Activated T-helper 1 cell treated with anti-CD3 and anti-CD28 coated beads, Interleukin-12 subunit alpha, Interleukin-12 subunit beta, Interleukin-2, Interleukin-4 antibody, amounts not matched to agents 30 ng/mL and 10 ng/mL and 1 ng/mL, durations not matched to agents 14 hours and 24 hours and 36 hours (primary cell): Measurements from ENCODE around the gene POU2AF3. TPM values are rescaled to one million over a fixed set of nuclear protein-coding genes. Genes with fewer than 3 reads are reported as not detected.

Experiments
- DNase-seq: peaks from one replicate; pipeline ENCODE4 v3.0.0; 2021; ENCODE audit warnings: low spot score
- H3K27ac Mint-ChIP-seq: one replicate; pipeline ENCODE4 v1.8.0; 2021; ENCODE audit warnings: mild to moderate bottlenecking, mixed read lengths
- H3K27me3 Mint-ChIP-seq: one replicate; pipeline ENCODE4 v1.8.0; 2022; ENCODE audit warnings: mild to moderate bottlenecking, moderate library complexity, mixed read lengths; ENCODE audit not compliant: insufficient read depth
- H3K36me3 Mint-ChIP-seq: one replicate; pipeline ENCODE4 v1.8.0; 2021; ENCODE audit warnings: low read depth, mixed read lengths
- H3K4me1 Mint-ChIP-seq: one replicate; pipeline ENCODE4 v1.8.0; 2021; ENCODE audit warnings: low read depth, mixed read lengths
- H3K4me3 Mint-ChIP-seq: one replicate; pipeline ENCODE4 v1.8.0; 2021; ENCODE audit warnings: mild to moderate bottlenecking, moderate library complexity, mixed read lengths
- H3K9me3 Mint-ChIP-seq: one replicate; pipeline ENCODE4 v1.8.0; 2021; ENCODE audit warnings: mixed read lengths
- intact Hi-C: fragments of 100-400 bp; cut with micrococcal nuclease; formaldehyde crosslinking; loops from one replicate; pipeline ENCODE4 v1.15.1; 2024
- total RNA-seq: library from RNA; stranded (reverse); gene quantifications from 2 replicates; pipeline ENCODE4 v1.2.3, GENCODE V29; 2022

Gene POU2AF3
- total RNA-seq, 1 donor from 2014 or later = 0.21 TPM

DNA sequence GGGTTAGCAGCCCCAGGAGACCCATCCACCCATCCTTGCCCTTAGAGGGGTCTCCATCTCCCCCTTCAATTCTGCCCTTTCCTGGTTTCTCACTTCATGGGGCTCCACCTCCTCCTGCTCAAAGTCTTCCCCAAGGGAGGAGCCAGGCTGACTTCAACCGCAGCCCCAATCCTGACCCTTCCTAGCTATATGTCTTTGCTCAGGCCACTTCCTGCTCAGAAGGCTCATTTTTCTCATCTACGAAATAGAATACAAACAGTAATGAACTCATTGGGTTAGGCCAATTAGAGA is 56.2 kb downstream of the POU2AF3 start:
- H3K27ac Mint-ChIP-seq = no peak overlapping the region
- intact Hi-C loops = no loop called here
- H3K36me3 Mint-ChIP-seq = peaks cover 35% of the 10 kb centered on the region
- peaks cover 6% of the 10 kb centered on the region for H3K4me1 Mint-ChIP-seq
- no peak overlapping the region for H3K4me3 Mint-ChIP-seq
- DNase-seq = no peak
- H3K27me3 Mint-ChIP-seq = no peaks in the 10 kb centered on the region
- H3K9me3 Mint-ChIP-seq = no peaks in the 10 kb centered on the region

DNA sequence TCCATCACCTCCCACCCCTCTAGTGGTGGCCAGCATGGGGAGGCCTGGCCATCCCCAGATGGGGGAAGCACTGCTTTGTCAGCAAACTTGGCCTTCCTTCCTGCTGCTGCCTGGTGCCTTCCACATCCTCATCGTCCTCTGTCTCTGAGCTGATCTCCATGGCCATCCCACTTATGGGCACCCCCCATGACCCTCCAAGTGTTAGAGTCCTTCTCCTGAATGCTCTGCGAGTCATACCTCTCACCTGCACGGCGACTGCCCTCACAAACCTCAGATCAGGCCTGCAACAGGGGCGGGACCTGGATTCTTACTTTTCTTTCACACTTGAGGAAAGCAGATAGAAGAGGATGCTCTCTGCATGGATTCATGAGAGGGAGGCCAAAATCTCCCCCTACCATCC is 56.8 kb downstream of the POU2AF3 start:
- Mint-ChIP-seq H3K36me3 (peaks cover 33% of the 10 kb centered on the region), H3K27ac (no peak overlapping the region), H3K4me3 (no peak overlapping the region), H3K9me3 (no peaks in the 10 kb centered on the region), H3K4me1 (peaks cover 6% of the 10 kb centered on the region), H3K27me3 (no peaks in the 10 kb centered on the region)
- intact Hi-C loops = loop anchor here (5.0 kb wide), 1 partner anchor 73 kb away; no protein-coding TSS in a partner anchor
- no peak for DNase-seq

DNA sequence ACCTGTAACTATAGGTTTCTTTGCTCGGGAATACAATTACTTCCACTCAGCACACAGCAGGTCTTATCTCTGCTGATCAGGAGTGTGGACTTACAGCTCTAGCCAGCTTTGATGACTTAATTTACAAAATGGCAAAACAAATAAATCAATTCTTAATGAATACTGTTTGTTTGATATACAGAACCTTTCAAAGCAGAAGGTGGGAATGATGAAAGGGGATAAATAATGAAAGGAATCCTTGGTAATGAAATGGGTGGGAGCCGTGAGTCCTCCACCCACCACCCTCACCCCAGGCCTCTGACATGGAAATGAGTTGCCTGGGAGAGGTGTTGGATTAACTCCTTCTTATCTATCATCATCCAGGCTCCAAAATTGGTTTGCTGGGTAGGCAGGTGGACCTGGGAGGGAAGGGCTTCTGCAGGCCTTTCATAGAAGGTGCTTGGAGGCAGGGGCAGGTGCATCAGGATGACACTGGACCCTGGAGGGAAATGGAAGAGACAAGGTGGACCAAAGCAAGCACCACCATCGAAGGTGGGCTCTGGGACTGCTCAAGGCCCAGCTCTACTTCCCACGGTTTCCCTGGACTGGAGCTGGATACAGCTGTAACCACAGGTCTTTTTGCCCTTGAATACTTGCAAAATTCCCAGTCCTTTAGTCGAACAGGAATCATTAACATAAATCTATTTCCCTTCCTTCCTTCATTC is 57.8 kb downstream of the POU2AF3 start:
- H3K27me3 Mint-ChIP-seq = no peaks in the 10 kb centered on the region
- DNase-seq = no peak
- no peak overlapping the region for H3K27ac Mint-ChIP-seq
- intact Hi-C loops = loop anchor here (5.0 kb wide), 1 partner anchor 74 kb away; no protein-coding TSS in a partner anchor
- H3K36me3 Mint-ChIP-seq = peaks cover 35% of the 10 kb centered on the region
- H3K9me3 Mint-ChIP-seq = no peaks in the 10 kb centered on the region
- H3K4me3 Mint-ChIP-seq = no peak overlapping the region
- H3K4me1 Mint-ChIP-seq = peaks cover 10% of the 10 kb centered on the region

- peaks cover 36% of the 10 kb centered on the region for H3K36me3 Mint-ChIP-seq
- no peaks in the 10 kb centered on the region for H3K9me3 Mint-ChIP-seq
- H3K4me1 Mint-ChIP-seq = peaks cover 15% of the 10 kb centered on the region
- no peak for DNase-seq
- intact Hi-C loops = loop anchor here (5.0 kb wide), 1 partner anchor 74 kb away; no protein-coding TSS in a partner anchor
- H3K27me3 Mint-ChIP-seq = no peaks in the 10 kb centered on the region
- no peak overlapping the region for H3K4me3 Mint-ChIP-seq
- no peak overlapping the region for H3K27ac Mint-ChIP-seq
These were observed 58.3 kb downstream of the POU2AF3 start for GRCh38 chr11:111356660-111357048.

DNA sequence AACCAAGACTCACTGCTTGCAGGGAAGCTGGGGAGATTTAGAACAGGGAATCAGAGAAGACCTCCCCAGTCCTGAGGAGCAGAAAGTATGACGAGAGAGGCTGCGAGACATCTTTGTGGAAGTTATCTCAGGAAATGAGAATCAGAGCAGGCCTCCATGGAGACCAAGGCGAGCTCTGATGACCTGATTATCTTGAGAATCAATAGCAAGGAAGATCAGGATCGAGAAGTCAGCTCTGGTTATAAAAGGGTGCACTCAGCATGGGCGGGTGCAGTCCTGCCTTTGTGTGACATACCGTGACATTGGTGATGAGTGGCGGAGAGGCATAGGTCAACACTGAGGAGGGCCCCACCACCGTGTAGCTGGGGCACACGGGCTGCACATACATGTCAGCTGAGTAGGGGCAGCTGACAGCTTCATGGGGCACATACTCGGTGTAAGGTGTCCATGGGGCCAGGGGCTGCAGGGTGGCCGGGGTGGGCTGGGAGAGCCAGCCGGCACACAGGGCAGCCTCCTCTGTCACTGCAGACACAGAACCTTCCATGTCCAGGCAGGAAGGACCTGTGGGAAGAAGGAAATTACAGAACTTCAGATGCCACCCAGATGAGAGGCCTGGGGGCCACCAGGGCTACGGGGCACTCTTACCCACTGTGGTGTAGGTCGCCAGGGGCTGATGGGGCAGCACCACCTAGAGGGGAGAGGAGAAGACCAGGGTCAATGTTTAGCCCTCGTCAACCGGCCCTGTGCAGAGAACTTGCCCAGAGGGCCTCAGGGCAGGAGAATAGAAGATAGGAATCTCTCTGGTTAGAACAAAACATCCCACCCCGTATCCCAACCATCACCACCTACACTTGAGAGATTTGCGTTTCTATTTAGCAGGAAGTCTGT is 59.0 kb downstream of the POU2AF3 start:
- DNase-seq = no peak
- Mint-ChIP-seq H3K4me3 (no peak overlapping the region), H3K27me3 (no peaks in the 10 kb centered on the region), H3K4me1 (peaks cover 22% of the 10 kb centered on the region), H3K36me3 (peaks cover 40% of the 10 kb centered on the region), H3K27ac (no peak overlapping the region), H3K9me3 (no peaks in the 10 kb centered on the region)
- intact Hi-C loops = loop anchor here (5.0 kb wide), 1 partner anchor 75 kb away; no protein-coding TSS in a partner anchor

Other genes starting within 250 kb of the POU2AF3 start
- not detected in 2 replicates for gene POU2AF2, start 52.8 kb upstream of the POU2AF3 start, total RNA-seq
- gene POU2AF1, start 80.7 kb downstream of the POU2AF3 start, total RNA-seq = 80.7 and 81.0 TPM in 2 replicates
- not detected in 2 replicates for gene BTG4, start 213.8 kb downstream of the POU2AF3 start, total RNA-seq
- not detected in 2 replicates for gene HOATZ, start 216.2 kb downstream of the POU2AF3 start, total RNA-seq
- 7.5 and 8.0 TPM in 2 replicates for gene LAYN, start 242.2 kb downstream of the POU2AF3 start, total RNA-seq